Breast epithelium (tissue), 4 donors: Measurements from ENCODE around the gene ABR. TPM values are rescaled to one million over a fixed set of nuclear protein-coding genes. Genes with fewer than 3 reads are reported as not detected.

Source experiments
- DNase-seq, 2 donors: peaks; one replicate each; pipeline ENCODE4 v3.0.0-alpha.2; 2019; ENCODE audit warnings: low spot score in 2 of 2
- H3K27ac ChIP-seq, 2 donors: fragments of 200-600 bp; sonication (generic) in 1 of 2; one replicate each; pipeline ENCODE4 v1.5.1; 2016 to 2019; ENCODE audit warnings: mild to moderate bottlenecking in 1 of 2
- H3K27me3 ChIP-seq, 2 donors: fragments of 200-600 bp; sonication (generic) in 1 of 2; one replicate each; pipeline versions ENCODE4 v1.5.1 to v1.6.0; 2017 to 2019; ENCODE audit warnings: control low read depth in 1 of 2, mild to moderate bottlenecking in 1 of 2
- H3K36me3 ChIP-seq: fragments of 200-600 bp; one replicate; pipeline ENCODE4 v1.5.1; 2019
- H3K4me1 ChIP-seq, 2 donors: fragments of 200-600 bp; sonication (generic); one replicate each; pipeline ENCODE4 v1.5.1; 2016 to 2019; ENCODE audit warnings: control low read depth in 1 of 2
- H3K4me3 ChIP-seq, 3 donors: fragments of 200-600 bp; sonication (generic); 1 replicate in 2 of 3; 2 replicates in 1 of 3; pipeline ENCODE4 v1.5.1; 2016 to 2019; ENCODE audit warnings: mild to moderate bottlenecking in 3 of 3, moderate library complexity in 2 of 3
- H3K9me3 ChIP-seq, 2 donors: fragments of 200-600 bp; sonication (generic) in 1 of 2; one replicate each; pipeline ENCODE4 v1.5.1; 2016 to 2019; ENCODE audit warnings: control low read depth in 1 of 2
- CTCF ChIP-seq, 3 donors: fragments of 450-650 bp; IDR thresholded peaks; one replicate each; pipeline ENCODE4 v1.5.1; 2016 to 2017; ENCODE audit warnings: antibody characterized with exemption in 3 of 3, mild to moderate bottlenecking in 3 of 3, moderate library complexity in 3 of 3
- POLR2A ChIP-seq: fragments of 450-650 bp; IDR thresholded peaks from one replicate; pipeline ENCODE4 v1.6.1; 2016; ENCODE audit warnings: antibody characterized with exemption, mild to moderate bottlenecking, moderate library complexity
- POLR2AphosphoS5 ChIP-seq, 3 donors: sonication (generic); formaldehyde crosslinking; IDR thresholded peaks; one replicate each; pipeline ENCODE4 v1.6.1; 2017; ENCODE audit warnings: antibody characterized with exemption in 3 of 3
- intact Hi-C: fragments of 100-400 bp; cut with DNase I; formaldehyde crosslinking; loops from one replicate; pipeline ENCODE4 v1.15.1; 2023; ENCODE audit warnings: low total_unique reads
- total RNA-seq, 3 donors: library from RNA; depleted of rRNA; stranded (reverse); fragments of >200 nt; gene quantifications; one replicate each; pipeline ENCODE4 v1.1.0, GENCODE V29; 2016

Gene ABR
- total RNA-seq, 3 donors from 2014 or later = 63.5 to 77.0 (median 75.0) TPM

DNA sequence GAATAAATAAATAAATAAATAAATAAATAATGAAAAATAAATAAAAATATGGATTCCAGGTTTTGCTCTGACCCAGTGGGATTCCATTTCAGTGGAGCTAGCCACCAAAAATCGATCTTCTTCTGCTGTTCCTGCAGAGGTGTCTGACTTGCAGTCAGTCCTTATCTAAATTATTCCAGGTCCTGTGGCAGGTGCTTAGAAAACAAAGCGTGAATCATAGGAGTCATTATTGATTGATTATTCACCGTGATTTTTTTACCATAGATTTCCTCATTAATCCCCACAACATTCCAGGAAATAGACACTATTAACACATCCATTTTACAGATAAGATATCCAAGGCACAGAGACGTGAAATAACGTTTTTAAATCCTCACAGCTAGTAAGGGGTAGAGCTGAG, 31.5 kb upstream of the ABR start:
- no peaks in the 10 kb centered on the region for H3K27me3 ChIP-seq
- no peak overlapping the region for H3K27ac ChIP-seq
- H3K4me1 ChIP-seq = no peaks in the 10 kb centered on the region
- no peak overlapping the region for H3K4me3 ChIP-seq
- intact Hi-C loops = no loop called here
- TF ChIP-seq CTCF (IDR thresholded peaks at IDR 0.05) (no peak), POLR2A (no peak), POLR2AphosphoS5 (IDR thresholded peaks at IDR 0.05) (no peak)
- DNase-seq = no peak
- H3K9me3 ChIP-seq = no peaks in the 10 kb centered on the region
- H3K36me3 ChIP-seq = no peaks in the 10 kb centered on the region

DNA sequence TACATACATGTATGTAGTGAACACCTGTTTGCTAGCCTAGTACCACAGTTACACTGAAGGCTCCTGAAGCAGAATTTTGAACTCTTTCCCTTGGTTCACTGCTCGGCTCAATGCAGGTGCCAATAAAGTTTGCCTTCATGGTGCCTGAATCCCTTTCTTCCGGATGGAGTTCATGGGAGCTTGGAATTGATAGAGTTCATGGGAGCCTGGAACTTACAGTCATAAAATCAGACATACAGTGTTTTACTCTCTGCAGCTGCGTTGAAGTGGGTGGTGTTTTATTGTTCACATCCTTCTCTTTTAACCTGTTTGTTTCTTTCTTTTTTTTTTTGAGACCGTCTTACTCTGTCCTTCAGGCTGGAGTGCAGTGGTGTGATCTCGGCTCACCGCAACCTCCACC, 29.2 kb upstream of the ABR start:
- no peaks in the 10 kb centered on the region for H3K9me3 ChIP-seq
- no peaks in the 10 kb centered on the region for H3K4me1 ChIP-seq
- intact Hi-C loops = no loop called here
- H3K27me3 ChIP-seq = no peaks in the 10 kb centered on the region
- H3K27ac ChIP-seq = no peak overlapping the region
- no peak for TF ChIP-seq POLR2A
- H3K36me3 ChIP-seq = no peaks in the 10 kb centered on the region
- H3K4me3 ChIP-seq = no peak overlapping the region
- no peak for DNase-seq

DNA sequence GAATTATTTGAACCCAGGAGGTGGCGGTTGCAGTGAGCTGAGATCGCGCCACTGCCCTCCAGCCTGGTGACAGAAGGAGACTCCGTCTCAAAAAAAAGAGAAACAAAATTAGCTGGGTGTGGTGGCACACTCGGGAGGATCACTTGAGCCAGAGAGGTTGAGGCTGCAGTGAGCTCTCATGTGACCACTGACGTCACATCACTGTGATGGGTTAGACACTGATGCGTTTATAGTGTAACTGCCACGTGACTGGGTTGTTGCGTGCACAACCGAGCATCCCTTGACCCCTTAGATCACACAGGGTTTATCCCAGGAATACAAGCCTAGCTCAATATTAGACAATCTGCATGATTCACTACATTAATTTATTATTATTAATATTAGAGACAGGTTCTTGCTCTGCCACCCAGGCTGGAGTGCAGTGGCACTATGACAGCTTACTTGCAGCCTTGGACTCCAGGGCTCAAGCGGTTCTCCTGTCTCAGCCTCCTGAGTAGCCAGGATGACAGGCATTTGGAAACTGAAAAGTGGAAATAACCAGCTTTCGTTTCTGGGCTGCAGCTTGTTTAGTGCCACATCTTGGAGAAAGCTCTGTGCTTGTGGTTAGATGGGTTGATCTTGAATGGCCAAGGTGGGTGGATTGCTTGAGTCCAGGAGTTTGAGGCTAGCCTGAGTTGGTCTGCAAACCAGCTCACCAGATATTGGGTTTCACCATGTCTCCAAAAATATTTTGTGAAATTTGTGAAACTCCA, 26.4 kb upstream of the ABR start:
- Histone ChIP-seq H3K9me3 (no peaks in the 10 kb centered on the region), H3K27me3 (no peaks in the 10 kb centered on the region), H3K27ac (no peak overlapping the region), H3K36me3 (no peaks in the 10 kb centered on the region), H3K4me3 (no peak overlapping the region), H3K4me1 (no peaks in the 10 kb centered on the region)
- intact Hi-C loops = no loop called here
- TF ChIP-seq POLR2AphosphoS5 (IDR thresholded peaks at IDR 0.05) = no peak
- no peak for TF ChIP-seq CTCF (IDR thresholded peaks at IDR 0.05)
- TF ChIP-seq POLR2A = no peak
- no peak for DNase-seq

- no peak for DNase-seq
- H3K4me3 ChIP-seq = peak overlapping the region; percentile 49 to 71 (median 56)
- no peaks in the 10 kb centered on the region for H3K9me3 ChIP-seq
- H3K36me3 ChIP-seq = no peaks in the 10 kb centered on the region
- H3K27me3 ChIP-seq = no peaks in the 10 kb centered on the region
- H3K27ac ChIP-seq = peak overlapping the region; percentile 54 to 75
- intact Hi-C loops = no loop called here
- TF ChIP-seq POLR2AphosphoS5 (IDR thresholded peaks at IDR 0.05) (no peak), CTCF (IDR thresholded peaks at IDR 0.05) (no peak), POLR2A (no peak)
- H3K4me1 ChIP-seq = no peaks in the 10 kb centered on the region
Measured at GRCh38 chr17:1203967-1204291, 24.1 kb upstream of the ABR start.

GRCh38 chr17:1203111-1203966, 23.6 kb upstream of the ABR start:
- Histone ChIP-seq H3K9me3 (no peaks in the 10 kb centered on the region), H3K27ac (peak overlapping the region; percentile 54 to 75), H3K4me1 (no peaks in the 10 kb centered on the region), H3K27me3 (no peaks in the 10 kb centered on the region), H3K36me3 (no peaks in the 10 kb centered on the region), H3K4me3 (peak overlapping the region; percentile 49 to 71 (median 56))
- DNase-seq = peak in 1 of 2 donors; percentile 48
- intact Hi-C loops = no loop called here
- TF ChIP-seq POLR2A = no peak
- TF ChIP-seq POLR2AphosphoS5 (IDR thresholded peaks at IDR 0.05) = peak in 1 of 3 donors; percentile 16
- TF ChIP-seq CTCF (IDR thresholded peaks at IDR 0.05) = no peak
